HG03196 (cell line): ENCODE data around the gene HS3ST2.
"Not testable (repeated sequence)": the region's sequence is repeated elsewhere in the genome, so short reads cannot be mapped to it uniquely, and the experiment has no call there.

Source experiments
- ATAC-seq: cut with Tn5 transposase; IDR thresholded peaks from one replicate; pipeline ENCODE4 v1.9.1; 2021; ENCODE audit not compliant: unreplicated experiment

Gene HS3ST2

DNA sequence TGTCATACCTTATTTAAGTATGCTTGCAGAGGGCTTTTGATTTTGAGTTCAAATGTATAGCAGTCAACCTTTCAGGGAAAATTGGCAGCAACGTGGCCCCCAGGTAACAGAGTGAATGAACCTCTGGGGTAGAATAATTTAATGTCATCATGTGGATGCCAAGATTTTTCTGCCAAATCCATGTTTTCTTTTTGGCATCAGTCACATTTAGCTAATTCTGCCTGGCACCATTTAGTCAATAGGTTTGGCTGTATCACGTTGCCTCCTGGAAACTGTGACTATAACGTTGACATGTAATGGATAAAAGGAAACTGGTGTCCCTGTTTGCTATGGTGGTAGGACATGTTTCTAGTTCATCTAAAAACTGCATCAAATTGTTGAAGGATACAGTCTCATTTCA, 115.5 kb downstream of the HS3ST2 start:
- no peak for ATAC-seq

- ATAC-seq, result no peak
Observed at GRCh38 chr16:22932032-22932771, 118.2 kb downstream of the HS3ST2 start.

- no peak for ATAC-seq
Observed at GRCh38 chr16:22933173-22933572, 119.2 kb downstream of the HS3ST2 start.

- ATAC-seq, result no peak
Observed at GRCh38 chr16:22934786-22935185, 120.8 kb downstream of the HS3ST2 start.

GRCh38 chr16:22937169-22937568, 123.2 kb downstream of the HS3ST2 start:
- ATAC-seq, result no peak

- ATAC-seq, result no peak
Observed at GRCh38 chr16:22938647-22939046, 124.7 kb downstream of the HS3ST2 start.

DNA sequence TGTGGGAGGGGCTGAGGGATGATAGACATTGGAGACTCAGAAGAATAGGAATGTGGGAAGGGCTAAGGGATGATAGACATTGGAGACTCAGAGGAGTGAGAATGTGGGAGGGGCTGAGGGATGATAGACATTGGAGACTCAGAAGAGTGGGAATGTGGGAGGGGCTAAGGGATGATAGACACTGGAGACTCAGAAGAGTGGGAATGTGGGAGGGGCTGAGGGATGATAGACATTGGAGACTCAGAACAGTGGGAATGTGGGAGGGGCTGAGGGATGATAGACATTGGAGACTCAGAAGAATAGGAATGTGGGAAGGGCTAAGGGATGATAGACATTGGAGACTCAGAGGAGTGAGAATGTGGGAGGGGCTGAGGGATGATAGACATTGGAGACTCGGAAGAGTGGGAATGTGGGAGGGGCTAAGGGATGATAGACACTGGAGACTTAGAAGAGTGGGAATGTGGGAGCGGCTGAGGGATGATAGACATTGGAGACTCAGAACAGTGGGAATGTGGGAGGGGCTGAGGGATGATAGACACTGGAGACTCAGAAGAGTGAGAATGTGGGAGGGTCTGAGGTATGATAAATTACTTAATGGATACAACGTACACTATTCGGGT, 125.9 kb downstream of the HS3ST2 start:
- ATAC-seq, result not testable (repeated sequence)

DNA sequence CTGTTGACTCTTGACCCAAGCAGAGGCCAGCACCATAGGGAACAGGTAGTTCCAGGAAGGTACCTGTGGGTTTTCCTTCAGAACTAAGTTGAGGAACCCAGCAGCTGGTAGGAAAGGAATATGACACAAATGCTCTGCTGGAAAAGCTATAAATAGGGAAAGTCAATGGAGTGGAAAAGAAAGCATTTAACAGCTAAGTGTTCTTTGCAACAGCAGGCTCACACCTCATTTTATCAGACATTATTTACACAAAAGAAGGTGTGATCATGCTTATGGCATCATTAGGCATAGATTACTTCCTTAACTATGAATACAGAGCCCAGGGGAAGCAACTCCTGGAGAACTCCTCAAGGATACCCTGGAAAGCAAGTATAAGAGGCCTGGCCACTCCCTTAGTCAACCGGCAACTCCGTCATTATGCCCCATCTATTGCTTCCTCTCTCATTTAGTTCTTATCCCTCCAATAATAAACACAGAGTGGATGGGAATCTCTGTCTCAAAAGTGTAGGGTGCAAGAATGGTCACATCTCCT, 128.1 kb downstream of the HS3ST2 start:
- ATAC-seq, result no peak

DNA sequence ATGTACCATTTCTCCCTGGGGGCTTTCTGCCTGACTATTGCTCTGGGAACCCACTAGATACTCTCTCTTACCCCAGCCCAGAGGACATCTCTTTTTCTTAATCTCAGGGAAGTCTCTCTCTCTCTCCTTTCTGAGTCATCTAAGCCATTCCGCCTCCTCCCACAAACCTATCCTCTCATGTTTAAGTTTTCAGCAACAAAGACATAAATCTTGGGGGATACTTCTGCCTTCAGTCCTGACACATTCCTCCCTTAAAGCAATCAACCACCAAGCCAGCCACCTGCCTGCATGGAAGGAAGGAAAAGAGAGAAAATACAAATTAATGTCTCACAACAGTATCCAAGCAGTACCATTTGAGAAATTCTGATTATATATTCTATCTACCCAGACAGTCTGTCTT, 128.8 kb downstream of the HS3ST2 start:
- ATAC-seq, result no peak

DNA sequence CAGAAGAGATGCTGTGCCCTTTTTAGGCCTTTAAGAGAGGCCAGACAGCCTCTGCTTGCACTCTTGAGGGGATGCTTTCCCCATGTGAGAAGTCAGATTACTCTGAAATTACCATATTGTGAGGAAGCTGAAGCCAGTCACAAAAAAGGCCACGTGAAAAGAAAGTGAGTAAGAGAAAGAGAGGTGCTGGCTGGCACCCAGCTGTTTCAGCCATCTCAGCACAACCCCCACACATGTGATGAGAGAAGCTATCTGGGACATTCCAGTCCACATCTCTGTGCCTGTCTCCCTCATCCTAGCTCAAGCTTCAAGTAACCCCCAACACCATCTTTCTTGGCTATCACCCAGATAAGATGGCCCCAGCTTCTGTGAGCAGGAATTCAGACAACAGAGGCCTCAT, 131.4 kb downstream of the HS3ST2 start:
- ATAC-seq, result no peak

- no peak for ATAC-seq
Observed at GRCh38 chr16:22946433-22946832, 132.5 kb downstream of the HS3ST2 start.

DNA sequence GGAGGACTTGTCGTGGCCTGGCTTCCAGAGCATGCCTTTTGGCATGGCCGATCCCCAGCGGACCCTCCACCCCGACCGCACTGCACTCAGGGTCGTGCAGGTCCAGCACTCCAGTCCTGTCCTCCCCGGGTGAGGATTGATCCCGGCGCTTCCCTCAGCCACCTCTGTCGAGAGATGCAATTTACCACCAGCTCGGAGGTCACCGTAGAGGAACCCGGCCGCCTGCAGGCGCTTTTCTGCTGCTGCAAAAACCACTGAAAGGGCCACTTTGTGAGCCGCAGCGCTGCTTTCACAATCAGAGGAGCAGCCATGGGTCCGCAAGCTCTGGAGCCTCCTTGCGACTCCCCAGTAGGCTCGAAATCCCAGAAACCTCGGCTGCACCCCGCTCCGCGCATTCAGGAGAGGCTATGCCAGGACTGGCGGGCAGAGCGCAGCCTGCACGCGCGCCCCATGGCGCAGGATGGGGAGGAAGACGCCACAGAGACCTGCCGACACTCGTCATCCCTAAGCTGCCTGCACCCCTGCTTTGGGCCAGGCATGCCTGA, 134.2 kb downstream of the HS3ST2 start:
- ATAC-seq, result no peak

DNA sequence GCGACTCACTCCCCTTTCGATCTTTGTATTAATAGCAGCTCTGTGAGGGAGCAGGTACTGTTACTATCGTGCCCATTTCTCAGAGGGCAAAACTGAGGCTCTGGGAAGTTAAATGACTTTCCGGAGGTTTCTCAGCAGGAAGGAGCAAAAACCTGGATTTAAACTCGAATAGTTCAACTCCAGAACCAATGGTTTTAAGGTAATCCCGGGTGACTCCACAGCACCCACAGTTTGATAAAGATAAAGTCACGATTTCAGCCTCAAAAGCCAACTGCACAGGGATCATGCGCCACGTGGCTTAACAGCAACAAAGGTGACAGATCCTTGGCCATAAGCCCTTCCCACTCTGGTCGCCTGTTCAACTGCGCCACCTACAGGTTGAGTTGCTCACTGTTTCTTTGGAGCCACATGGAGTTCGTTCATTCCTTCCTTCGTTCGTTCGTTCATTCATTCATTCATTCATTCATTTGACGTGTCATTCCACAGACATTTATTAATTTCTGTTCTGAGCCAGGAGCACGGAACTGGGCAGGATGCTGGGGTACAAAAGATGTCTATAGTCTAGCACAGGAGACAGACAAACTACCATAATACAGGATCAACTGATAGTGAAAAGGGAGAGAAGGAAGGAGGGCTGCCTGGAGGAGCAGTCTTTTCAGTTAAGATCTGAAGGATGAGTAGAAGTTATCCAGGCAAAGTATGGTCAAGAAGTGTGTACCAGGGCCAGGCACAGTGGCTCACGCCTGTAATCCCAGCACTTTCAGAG, 134.8 kb downstream of the HS3ST2 start:
- ATAC-seq, result no peak

DNA sequence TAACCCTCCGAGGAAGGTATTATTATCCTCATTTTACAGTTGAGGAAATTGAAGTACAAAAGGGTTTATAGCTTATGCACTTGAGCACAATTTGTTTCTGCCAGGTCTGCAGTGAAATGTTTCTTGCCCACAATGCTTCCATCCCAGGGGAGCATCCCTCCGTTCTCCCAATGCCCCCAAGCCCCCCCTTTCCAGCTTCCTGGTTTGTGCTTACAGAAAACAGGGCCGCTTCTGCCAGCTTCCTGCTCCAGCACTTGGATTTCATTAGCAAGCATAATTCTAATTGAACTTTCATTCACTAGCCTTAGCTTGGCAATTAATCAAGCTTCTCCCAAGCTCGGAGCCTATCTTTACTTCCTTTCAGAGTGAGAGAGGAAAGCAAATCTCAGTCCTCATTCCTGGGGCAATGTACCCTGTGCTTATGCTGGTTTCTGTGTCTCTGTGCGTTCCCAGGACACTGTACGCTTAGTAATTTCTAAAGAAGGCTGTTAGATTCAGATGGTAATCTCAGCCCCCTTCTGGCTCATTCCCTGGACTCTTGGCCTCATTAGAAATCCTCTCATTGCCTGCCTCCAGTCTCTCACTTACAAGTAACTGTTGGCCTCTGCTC, 141.6 kb downstream of the HS3ST2 start:
- ATAC-seq, result no peak

DNA sequence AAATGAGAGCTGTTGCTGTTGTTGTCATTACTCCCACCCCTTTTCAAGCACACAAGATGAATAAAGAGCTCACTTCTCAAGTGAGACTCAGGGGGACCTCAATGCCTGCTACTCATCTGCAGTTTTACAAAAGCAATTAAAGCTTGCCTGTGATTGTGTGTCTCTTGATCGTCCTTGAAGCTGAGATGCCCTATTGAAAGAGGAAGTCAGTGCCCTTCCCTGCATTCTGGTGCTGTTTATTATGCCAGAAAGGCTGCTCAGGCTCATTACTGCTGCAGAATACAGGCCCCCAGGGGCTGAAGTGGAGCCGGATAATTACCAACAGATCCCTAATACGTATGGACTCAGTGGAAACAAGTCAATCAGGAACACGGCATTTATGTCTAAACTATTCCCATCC, 147.2 kb downstream of the HS3ST2 start:
- ATAC-seq, result no peak

DNA sequence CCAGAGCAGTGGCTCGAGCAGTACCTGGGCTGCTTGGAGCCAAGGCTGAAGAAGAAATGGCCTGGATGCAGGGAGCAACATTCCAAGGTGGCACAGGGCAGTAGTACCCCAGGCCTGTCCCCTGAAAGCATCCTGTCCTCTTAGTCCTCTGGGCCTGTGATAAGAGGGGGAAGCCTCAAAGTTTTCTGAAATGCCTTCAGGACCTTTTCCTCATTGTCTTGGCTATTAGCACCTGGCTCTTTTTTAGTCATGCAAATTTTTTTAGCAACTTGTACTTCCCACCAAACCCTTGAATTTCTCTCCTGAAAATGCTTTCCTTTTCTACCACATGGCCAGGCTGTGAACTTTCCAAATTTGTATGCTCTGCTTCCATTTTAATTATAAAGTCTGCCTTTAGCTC, 148.9 kb downstream of the HS3ST2 start:
- ATAC-seq, result no peak
